Urinary bladder (tissue), 4 donors: ENCODE results near the gene B3GAT3. TPM values are rescaled to one million over a fixed set of nuclear protein-coding genes. Genes with fewer than 3 reads are reported as not detected.
"Not testable (repeated sequence)": the region's sequence is repeated elsewhere in the genome, so short reads cannot be mapped to it uniquely, and the experiment has no call there.

Experiments used
- DNase-seq: peaks from one replicate; pipeline ENCODE4 v3.0.0-alpha.2; 2015; ENCODE audit errors: extremely low spot score
- H3K27ac ChIP-seq: one replicate; pipeline ENCODE4 v1.5.1; 2013; ENCODE audit warnings: low read depth, mild to moderate bottlenecking, moderate library complexity
- H3K36me3 ChIP-seq: one replicate; pipeline ENCODE4 v1.6.1; 2013; ENCODE audit warnings: mild to moderate bottlenecking, moderate library complexity; ENCODE audit not compliant: insufficient read depth
- H3K4me1 ChIP-seq: one replicate; pipeline ENCODE4 v1.6.1; 2013; ENCODE audit warnings: mild to moderate bottlenecking, moderate library complexity; ENCODE audit not compliant: insufficient read depth
- H3K4me3 ChIP-seq: one replicate; pipeline ENCODE4 v1.5.1; 2013; ENCODE audit warnings: low read depth, low read length
- WGBS: extraction: QIAGEN DNeasy Blood & Tissue Kit; methylation state at CpG from one replicate; pipeline ENCODE4 v1.1.7; 2013; 5-methylcytosine and 5-hydroxymethylcytosine counted together
- polyA plus RNA-seq: library from polyadenylated mRNA; stranded (reverse); fragments of 200-250 nt; gene quantifications from one replicate; pipeline ENCODE4 v1.2.3, GENCODE V29; 2013
- total RNA-seq: library from RNA; depleted of rRNA; stranded (reverse); fragments of >200 nt; gene quantifications from one replicate; pipeline ENCODE4 v1.2.3, GENCODE V29; 2014
- donor health status: healthy with polysubstance abuse.
- donor health status: healthy.

Gene B3GAT3
- total and polyA plus RNA-seq, 2 donors, result 9.7 to 37.7 TPM

DNA sequence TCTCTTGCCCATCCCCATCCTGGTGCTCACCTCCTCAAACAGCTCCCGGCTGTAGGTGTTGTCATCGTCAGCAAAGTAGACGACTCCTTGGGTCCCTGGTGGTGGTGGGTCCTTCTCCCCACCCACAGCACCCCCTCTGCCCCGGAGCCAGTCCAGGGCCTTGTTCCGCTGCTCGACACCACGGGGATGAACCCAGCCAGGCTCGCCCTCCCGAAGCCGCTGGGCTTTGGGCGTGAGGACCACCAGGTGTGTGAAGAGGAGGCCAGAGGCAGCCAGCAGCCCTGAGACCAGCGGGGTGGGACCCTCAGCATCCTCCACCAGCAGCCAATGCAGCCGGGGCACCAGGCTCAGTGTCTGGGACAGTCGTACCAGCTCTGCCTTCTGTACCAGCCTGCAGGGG is 4.8 kb downstream of the B3GAT3 start:
- not testable (repeated sequence) for H3K27ac ChIP-seq, DNase-seq, H3K4me3 ChIP-seq, H3K36me3 ChIP-seq, H3K4me1 ChIP-seq
- WGBS, result 92% methylated on average over 14 of the region's 14 CpGs

DNA sequence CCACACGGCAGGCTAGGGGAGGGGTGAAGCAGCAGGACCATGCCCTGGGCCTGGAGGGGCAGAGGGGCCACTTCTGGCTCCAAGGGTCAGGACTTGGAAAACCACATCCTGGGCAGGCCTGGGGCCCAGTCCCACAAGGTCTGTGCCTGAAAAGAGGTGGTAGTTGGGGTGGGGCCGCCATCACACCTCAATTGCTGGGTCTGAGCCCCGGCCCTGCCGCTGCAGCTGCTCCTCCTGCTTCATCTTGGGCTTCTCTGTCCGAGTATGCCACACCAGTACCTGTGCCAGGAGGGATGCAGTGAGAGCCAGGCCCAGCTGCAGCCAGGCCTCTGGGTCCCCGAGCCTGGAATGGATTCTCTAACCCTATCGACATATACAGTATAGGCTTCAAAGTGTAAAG is 6.3 kb downstream of the B3GAT3 start:
- Histone ChIP-seq H3K27ac (no peak overlapping the region), H3K36me3 (no peaks in the 10 kb centered on the region), H3K4me3 (no peak overlapping the region), H3K4me1 (no peaks in the 10 kb centered on the region)
- 89% methylated on average over 7 of the region's 7 CpGs for WGBS
- no peak for DNase-seq

DNA sequence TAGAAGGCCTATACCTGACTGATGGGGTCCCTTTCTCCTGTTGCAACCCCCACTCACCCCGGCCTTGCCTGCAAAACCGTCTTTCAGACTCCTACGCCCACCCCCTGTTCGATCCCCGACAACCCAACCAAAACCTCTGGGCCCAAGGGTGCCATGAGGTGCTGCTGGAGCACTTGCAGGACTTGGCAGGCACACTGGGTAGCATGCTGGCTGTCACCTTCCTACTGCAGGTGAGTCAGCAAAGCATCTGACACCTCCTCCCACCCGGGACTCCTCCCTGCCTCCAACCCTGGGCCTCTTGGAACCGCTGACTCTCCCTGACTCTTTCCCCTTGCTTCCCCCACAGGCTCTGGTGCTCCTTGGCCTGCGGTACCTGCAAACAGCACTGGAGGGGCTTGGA is 7.5 kb downstream of the B3GAT3 start:
- Histone ChIP-seq H3K36me3 (no peaks in the 10 kb centered on the region), H3K4me1 (no peaks in the 10 kb centered on the region), H3K27ac (no peak overlapping the region), H3K4me3 (no peak overlapping the region)
- WGBS, result 72% methylated on average over 8 of the region's 8 CpGs
- no peak for DNase-seq

DNA sequence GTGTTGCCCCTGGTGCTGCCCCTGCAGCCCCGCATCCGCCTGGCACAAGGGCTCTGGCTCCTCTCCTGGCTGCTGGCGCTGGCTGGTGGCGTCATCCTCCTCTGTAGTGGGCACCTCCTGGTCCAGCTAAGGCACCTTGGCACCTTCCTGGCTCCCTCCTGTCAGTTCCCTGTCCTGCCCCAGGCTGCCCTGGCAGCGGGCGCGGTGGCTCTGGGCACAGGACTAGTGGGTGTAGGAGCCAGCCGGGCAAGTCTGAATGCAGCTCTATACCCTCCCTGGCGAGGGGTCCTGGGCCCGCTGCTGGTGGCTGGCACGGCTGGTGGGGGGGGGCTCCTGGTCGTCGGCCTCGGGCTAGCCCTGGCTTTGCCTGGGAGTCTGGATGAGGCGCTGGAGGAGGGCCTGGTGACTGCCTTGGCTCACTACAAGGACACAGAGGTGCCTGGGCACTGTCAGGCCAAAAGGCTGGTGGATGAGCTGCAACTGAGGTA is 8.5 kb downstream of the B3GAT3 start:
- Histone ChIP-seq H3K4me3 (no peak overlapping the region), H3K27ac (peak overlapping the region; percentile 91), H3K4me1 (no peaks in the 10 kb centered on the region), H3K36me3 (no peaks in the 10 kb centered on the region)
- DNase-seq, result no peak
- WGBS, result 54% methylated on average over 15 of the region's 15 CpGs

DNA sequence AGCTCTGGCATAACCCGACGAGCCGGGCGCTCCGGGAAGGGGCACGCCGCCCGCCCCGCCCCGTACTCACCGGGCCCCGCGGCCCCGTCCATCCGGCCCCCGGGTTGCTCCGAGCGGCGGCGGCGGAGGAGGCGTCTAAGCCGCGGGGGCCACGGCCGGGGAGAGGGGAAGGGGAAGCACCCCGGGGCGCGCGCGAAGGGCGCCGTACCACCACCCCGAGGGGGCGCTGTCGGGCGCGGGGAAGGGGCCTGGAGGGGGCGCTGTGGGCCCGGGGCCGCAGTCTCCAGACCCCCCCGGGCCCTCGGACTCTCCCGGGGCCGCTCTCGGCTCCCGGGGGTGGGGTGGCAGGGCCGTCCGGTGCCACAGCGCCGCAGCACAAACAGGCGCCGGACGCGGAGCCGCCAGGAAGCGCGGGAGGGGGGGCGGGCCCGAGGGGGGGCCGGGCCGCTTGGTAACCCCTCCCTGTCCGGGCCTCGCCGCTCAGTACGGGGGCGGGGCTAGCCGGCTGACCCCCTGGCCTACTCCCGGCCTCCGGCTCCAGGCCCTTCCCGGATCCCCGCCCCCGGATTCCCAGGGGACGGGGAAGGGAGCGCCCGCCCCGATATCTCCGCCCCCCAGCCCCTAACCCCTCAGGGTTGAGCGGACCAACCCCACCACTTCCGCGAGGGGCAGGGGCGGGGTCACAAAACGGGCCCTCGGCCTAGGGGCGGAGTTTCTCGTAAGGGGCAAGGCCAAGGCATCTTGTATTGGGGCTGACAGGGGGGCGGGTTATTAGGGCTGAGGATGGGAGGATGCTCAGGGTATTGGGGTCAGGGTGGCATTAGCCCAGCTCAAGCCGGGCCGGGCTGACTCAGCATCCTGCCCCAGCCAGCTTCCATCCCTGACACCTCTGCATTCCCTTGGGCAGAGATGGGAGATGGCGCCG is 9.2 kb downstream of the B3GAT3 start, which contains the start of the genes EML3 and ROM1:
Gene EML3, minus strand, starts transcription at position 410 of the 925 bp plus-strand sequence. Its CDS starts 318 bp downstream, at position 92.
Gene ROM1, plus strand, starts transcription at position 892 of the 925 bp plus-strand sequence. Its CDS starts 25 bp downstream, at position 917.
- WGBS, result 3% methylated on average over 88 of the region's 91 CpGs
- Histone ChIP-seq H3K27ac (peak within 1 kb of the TSS; percentile 91), H3K4me3 (peak within 1 kb of the TSS; percentile 69), H3K4me1 (no peaks in the 10 kb centered on the region), H3K36me3 (no peaks in the 10 kb centered on the region)
- DNase-seq, result no peak

DNA sequence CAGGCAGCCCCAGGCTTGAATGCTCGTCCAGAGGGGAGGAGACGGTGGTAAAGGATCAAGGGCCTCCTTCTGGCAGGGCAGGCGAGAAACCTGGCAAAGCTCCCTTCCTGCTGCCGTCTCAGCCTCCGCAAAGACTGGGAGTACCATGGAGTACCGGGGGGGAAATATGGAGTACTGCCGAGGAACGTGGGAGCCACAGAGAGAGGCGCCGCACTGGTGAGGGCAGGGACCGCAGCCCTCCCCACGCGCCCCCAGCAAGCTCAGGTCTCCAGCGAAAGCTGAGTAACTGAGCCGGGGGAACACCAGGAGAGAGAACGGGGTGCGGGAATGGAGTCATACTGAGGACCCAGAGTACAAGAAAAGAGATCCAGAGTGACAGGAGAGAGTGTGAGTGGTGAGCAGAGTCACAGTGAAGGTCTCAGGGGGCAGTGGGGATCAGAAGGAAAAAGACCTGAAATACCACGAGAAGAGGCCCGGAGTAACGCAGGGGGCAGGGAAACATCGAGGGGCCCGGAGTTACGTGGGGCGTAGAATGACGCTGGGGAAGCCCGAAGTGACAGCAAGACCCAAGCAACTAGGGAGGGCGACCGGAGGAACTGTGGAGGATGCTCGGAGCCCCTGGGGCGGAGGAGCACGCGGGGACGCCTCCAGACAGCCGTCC is 10.0 kb downstream of the B3GAT3 start:
- H3K36me3 ChIP-seq, result no peaks in the 10 kb centered on the region
- H3K4me1 ChIP-seq, result no peaks in the 10 kb centered on the region
- H3K27ac ChIP-seq, result peak overlapping the region; percentile 91
- DNase-seq, result no peak
- H3K4me3 ChIP-seq, result peak overlapping the region; percentile 69
- under 1% methylated on average over 34 of the region's 34 CpGs for WGBS

DNA sequence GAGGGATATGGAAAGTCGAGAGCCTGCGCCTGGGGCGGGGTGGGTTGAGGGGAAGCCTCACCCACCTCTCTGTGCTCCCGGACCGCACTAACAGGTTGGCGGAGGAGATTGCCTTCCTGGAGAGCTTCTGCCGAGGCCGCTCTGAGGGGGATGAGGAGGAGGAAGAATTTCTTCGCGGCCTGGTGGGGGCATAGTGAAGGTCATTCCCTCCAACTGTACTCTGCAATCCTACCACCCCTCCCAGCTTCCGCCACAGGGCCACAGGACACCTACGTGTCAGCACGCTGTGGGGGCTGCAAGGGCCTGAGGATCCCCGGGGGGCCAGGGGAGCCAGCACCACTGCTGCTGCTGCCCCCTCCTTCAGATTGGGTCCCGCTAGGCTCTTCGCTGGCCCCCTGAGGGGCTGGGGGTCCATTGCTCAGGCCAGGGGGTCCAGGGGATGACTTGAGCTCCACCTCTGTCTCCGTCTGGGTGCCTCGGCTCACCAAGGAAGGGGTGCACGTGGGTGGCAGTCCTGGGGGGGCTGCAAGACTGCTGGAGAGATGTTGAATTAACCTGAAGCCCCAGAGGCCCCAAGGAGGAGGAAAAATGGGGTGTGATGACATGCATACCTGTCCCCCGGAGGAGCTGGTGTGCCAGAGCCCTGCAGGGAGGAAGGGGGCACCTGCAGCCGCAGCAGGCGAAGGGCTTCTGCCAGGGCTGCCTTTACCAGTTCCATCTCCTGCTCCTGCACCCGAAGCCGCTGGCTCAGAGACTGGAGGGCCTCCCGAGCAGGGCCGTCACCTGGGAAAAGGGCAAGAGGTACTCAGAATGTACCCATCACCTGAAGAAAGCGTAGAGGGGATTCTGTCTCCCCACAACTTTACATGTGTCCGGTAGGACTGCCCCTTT is 10.7 kb downstream of the B3GAT3 start:
- Histone ChIP-seq H3K4me3 (peak overlapping the region; percentile 69), H3K4me1 (no peaks in the 10 kb centered on the region), H3K36me3 (no peaks in the 10 kb centered on the region), H3K27ac (no peak overlapping the region)
- 69% methylated on average over 28 of the region's 28 CpGs for WGBS
- DNase-seq, result no peak

DNA sequence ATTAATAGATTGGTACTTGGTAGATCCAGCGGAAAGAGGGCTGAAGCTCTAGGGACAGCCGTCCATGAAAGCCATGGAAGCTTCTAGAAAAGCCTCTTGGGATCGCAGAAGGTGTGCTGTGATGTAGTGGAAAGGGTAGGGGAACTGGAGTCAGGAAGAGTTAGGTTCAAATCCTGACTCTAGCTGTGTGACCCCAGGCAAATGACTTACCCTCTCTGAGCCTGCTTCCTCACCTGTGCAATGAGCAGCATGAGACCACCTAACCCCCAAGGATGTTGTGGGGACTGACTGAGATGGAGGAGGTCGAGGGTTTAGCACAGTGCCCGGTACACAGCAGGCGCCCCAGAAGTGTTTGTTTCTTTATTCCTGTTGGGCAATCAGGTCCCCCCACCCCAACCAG is 11.4 kb downstream of the B3GAT3 start:
- Histone ChIP-seq H3K4me1 (no peaks in the 10 kb centered on the region), H3K4me3 (no peak overlapping the region), H3K36me3 (no peaks in the 10 kb centered on the region), H3K27ac (no peak overlapping the region)
- no peak for DNase-seq
- WGBS, result 92% methylated on average over 6 of the region's 6 CpGs

DNA sequence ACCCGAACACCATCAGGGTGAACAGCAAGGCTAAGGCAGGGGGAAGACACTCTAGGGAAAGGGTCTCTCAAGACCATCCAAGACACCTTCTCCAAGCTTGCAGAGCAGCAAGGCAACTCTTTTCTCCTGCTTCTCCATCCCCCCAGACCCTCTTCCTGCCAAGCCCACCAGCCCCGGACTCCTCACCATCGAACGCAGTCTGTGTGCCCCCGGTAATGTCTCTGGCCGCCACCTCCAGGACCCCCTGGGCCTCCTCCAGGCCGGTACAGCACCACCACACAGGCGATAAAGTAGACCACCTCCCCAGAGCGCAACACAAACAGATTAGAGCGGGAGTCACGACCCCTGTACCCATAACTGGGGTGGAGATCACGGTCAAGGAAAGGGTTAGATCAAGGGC is 13.0 kb downstream of the B3GAT3 start:
- H3K4me3 ChIP-seq, result no peak overlapping the region
- H3K36me3 ChIP-seq, result peaks cover 2% of the 10 kb centered on the region
- 93% methylated on average over 12 of the region's 12 CpGs for WGBS
- no peaks in the 10 kb centered on the region for H3K4me1 ChIP-seq
- H3K27ac ChIP-seq, result no peak overlapping the region
- no peak for DNase-seq

DNA sequence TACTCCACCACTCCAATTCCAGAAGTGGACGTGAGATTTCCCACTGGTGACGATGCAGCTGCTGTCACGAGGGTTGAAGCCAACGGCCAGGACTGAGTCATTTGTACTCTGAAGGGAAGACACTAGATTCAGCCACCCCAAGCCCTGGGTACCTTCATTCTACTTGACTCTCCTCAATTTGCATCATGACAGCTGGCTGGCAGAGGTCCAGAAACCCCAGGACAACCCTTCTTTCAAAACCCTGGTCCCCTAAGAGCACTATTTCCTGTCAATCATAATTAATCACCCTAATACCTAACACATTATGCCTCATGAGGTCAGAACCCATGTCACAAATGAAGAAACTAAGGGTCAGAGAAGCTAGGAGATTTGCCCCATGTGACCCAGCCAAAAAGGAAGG is 14.1 kb downstream of the B3GAT3 start:
- H3K4me3 ChIP-seq, result no peak overlapping the region
- no peaks in the 10 kb centered on the region for H3K4me1 ChIP-seq
- 79% methylated on average over 4 of the region's 4 CpGs for WGBS
- H3K27ac ChIP-seq, result no peak overlapping the region
- DNase-seq, result no peak
- H3K36me3 ChIP-seq, result peaks cover 2% of the 10 kb centered on the region

DNA sequence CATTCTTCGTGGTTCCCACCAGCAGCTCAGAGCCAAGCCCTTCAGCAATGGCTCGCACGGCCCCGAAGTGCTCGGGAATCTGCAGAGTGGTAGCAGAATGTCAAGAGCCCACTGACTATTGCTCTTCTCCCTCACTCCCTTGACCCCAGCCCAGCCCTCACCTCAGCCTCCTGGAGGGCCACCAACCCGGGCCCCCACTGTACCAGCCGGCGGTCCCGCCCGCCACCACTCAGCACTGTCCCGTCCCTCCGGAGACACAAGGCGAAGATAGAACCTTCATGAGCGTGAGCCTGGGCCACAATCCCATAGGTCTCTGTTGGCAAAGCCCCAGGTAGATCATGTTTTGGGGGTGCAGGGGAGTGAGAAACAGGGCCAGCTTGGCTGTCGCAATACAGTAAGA is 15.9 kb downstream of the B3GAT3 start:
- no peak for DNase-seq
- Histone ChIP-seq H3K4me3 (no peak overlapping the region), H3K4me1 (no peaks in the 10 kb centered on the region), H3K36me3 (peaks cover 2% of the 10 kb centered on the region), H3K27ac (no peak overlapping the region)
- WGBS, result 93% methylated on average over 15 of the region's 15 CpGs

DNA sequence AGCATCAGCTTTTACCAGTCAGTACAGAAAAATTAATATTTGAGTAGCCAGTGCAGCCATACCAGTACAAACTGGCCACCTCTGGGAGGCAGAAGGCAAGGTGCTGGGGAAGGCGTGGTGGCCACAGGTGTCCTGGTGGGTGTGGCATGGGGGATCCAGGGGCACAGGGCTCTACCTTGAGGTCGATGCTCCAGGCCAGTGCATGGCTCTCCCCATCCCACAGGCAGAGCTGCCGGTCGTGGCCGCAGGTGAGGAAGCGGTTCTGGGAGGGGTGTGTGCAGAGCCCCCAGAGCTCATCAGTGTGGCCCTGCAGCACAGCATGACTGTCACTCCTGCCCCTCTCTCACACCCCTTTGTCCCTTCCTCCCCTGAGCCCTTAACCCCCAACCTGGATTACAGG is 16.3 kb downstream of the B3GAT3 start:
- no peak overlapping the region for H3K27ac ChIP-seq
- H3K4me1 ChIP-seq, result no peaks in the 10 kb centered on the region
- DNase-seq, result no peak
- H3K36me3 ChIP-seq, result peaks cover 2% of the 10 kb centered on the region
- no peak overlapping the region for H3K4me3 ChIP-seq
- WGBS, result 87% methylated on average over 6 of the region's 6 CpGs

DNA sequence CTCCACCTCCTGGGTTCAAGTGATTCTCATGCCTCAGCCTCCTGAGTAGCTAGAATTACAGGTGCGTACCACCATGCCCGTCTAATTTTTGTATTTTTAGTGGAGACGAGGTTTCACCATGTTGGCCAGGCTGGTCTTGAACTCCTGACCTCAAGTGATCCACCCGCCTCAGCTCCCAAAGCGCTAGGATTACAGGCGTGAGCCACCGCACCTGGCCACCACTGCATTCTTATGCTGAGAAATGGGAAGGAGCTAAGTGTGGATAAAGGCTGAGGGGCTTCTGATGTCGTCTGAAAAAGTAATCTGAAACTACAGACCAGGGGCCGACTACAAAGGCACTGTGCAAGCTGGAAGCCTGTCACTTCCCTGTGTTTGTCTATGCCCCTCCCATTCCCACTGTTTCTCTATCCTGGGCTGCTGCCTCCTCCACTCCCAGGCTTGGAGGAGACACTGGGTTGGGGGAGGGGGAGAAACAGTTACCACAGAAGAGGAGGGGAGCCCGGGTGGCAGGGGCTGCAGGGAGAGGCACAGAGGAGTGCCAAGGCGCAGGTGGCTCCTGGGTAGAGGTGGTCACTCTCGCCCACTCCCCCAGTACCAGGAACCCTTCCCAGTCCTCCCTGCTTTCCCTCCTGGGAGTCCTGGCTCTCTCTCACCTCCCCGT is 17.2 kb downstream of the B3GAT3 start:
- Histone ChIP-seq H3K4me3 (no peak overlapping the region), H3K4me1 (no peaks in the 10 kb centered on the region), H3K27ac (no peak overlapping the region), H3K36me3 (peaks cover 2% of the 10 kb centered on the region)
- DNase-seq, result no peak
- 85% methylated on average over 13 of the region's 13 CpGs for WGBS
